ENCODE results near the gene DACH1.

DACH1 gene

GRCh38 chr13:71774863-71775262 is 92.1 kb downstream of the DACH1 start:
- no peak for DNase-seq (ENCODE audit: low read depth in 2 of 2)

GRCh38 chr13:71773531-71773930 is 93.5 kb downstream of the DACH1 start:
- no peak for DNase-seq (ENCODE audit: low read depth in 2 of 2)

GRCh38 chr13:71772361-71772760 is 94.6 kb downstream of the DACH1 start:
- no peak for DNase-seq (ENCODE audit: low read depth in 2 of 2)

- DNase-seq (ENCODE audit: low read depth in 2 of 2) = no peak
Measured at GRCh38 chr13:71771144-71771543, 95.9 kb downstream of the DACH1 start.

- no peak for DNase-seq (ENCODE audit: low read depth in 2 of 2)
Measured at GRCh38 chr13:71770710-71771109, 96.3 kb downstream of the DACH1 start.

GRCh38 chr13:71768881-71769280 is 98.1 kb downstream of the DACH1 start:
- no peak for DNase-seq (ENCODE audit: low read depth in 2 of 2)

- DNase-seq (ENCODE audit: low read depth in 2 of 2) = no peak
Measured at GRCh38 chr13:71759651-71760511, 107.1 kb downstream of the DACH1 start.

- DNase-seq (ENCODE audit: low read depth in 2 of 2) = no peak
Measured at GRCh38 chr13:71758828-71759227, 108.2 kb downstream of the DACH1 start.

- no peak for DNase-seq (ENCODE audit: low read depth in 2 of 2)
Measured at GRCh38 chr13:71754407-71754974, 112.5 kb downstream of the DACH1 start.

- no peak for DNase-seq (ENCODE audit: low read depth in 2 of 2)
Measured at GRCh38 chr13:71752775-71753513, 114.1 kb downstream of the DACH1 start.

- DNase-seq (ENCODE audit: low read depth in 2 of 2) = no peak
Measured at GRCh38 chr13:71751073-71751472, 115.9 kb downstream of the DACH1 start.

GRCh38 chr13:71730267-71730666 is 136.7 kb downstream of the DACH1 start:
- DNase-seq (ENCODE audit: low read depth in 2 of 2) = no peak

GRCh38 chr13:71729441-71729840 is 137.6 kb downstream of the DACH1 start:
- DNase-seq (ENCODE audit: low read depth in 2 of 2) = no peak

GRCh38 chr13:71727662-71728061 is 139.3 kb downstream of the DACH1 start:
- no peak for DNase-seq (ENCODE audit: low read depth in 2 of 2)

- no peak for DNase-seq (ENCODE audit: low read depth in 2 of 2)
Measured at GRCh38 chr13:71727042-71727441, 140.0 kb downstream of the DACH1 start.

- DNase-seq (ENCODE audit: low read depth in 2 of 2) = no peak
Measured at GRCh38 chr13:71722206-71722605, 144.8 kb downstream of the DACH1 start.

- DNase-seq (ENCODE audit: low read depth in 2 of 2) = no peak
Measured at GRCh38 chr13:71721104-71721503, 145.9 kb downstream of the DACH1 start.

GRCh38 chr13:71718931-71719330 is 148.1 kb downstream of the DACH1 start:
- DNase-seq (ENCODE audit: low read depth in 2 of 2) = no peak

- DNase-seq (ENCODE audit: low read depth in 2 of 2) = no peak
Measured at GRCh38 chr13:71714802-71715375, 152.1 kb downstream of the DACH1 start.

GRCh38 chr13:71712988-71713653 is 153.9 kb downstream of the DACH1 start:
- DNase-seq (ENCODE audit: low read depth in 2 of 2) = no peak

- DNase-seq (ENCODE audit: low read depth in 2 of 2) = no peak
Measured at GRCh38 chr13:71704656-71705055, 162.3 kb downstream of the DACH1 start.

- no peak for DNase-seq (ENCODE audit: low read depth in 2 of 2)
Measured at GRCh38 chr13:71703138-71703537, 163.9 kb downstream of the DACH1 start.

Measured in stimulated activated CD8-positive, alpha-beta memory T cell treated with anti-CD3 and anti-CD28 coated beads, Interleukin-15, amount 100 ng/mL, for 48 hours (primary cell).